GM21723 (cell line): ENCODE data around the gene KCNMA1.

ENCODE experiments used
- ATAC-seq: cut with Tn5 transposase; IDR thresholded peaks from one replicate; pipeline ENCODE4 v1.9.1; 2021; ENCODE audit warnings: mild to moderate bottlenecking, moderate library complexity; ENCODE audit not compliant: unreplicated experiment

Gene KCNMA1

DNA sequence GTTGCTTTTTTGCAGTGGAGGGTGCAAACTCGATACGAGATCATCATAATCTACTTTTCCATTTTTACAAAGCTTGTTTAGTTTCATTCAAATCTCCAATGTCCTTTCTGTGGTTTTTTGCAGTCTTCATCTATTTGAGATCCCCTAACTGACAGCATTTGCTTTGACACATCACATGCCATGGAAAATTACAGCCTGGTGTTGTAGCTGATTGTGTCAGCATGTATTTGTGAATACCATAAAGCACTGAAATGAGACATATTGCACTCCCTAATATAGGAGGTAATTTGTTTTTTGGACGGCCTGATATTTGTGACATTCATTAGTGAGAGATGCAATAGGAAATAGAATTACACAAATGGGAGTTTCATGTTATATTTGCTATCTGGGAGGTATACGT lies 620.8 kb downstream of the KCNMA1 start:
- ATAC-seq, result no peak

DNA sequence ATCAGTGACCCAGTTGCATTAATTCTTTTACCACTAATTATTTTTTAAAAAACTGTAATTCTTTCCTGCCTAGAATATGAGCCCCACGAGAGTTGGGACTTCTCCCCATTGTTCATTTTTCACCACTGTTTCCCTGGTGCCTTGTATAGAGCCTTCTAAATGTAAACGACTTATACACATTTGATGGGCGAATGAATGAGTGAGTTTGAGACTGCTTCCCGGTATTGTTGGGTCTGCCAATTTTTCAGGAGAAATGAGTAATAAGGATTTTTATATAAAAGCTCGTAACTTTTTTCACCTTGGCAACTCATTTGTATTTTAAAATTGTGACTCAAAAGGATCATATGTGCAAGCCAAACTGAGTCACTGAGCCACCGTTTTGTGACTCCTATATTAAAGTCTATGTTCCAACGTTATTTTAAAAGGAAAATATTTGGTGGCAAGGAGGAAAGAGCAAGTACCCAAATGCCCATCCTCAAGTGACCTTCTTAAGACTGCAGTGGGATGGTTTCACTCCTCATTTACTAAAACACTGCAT lies 621.3 kb downstream of the KCNMA1 start:
- ATAC-seq, result no peak

GRCh38 chr10:77015360-77015759 lies 622.2 kb downstream of the KCNMA1 start:
- no peak for ATAC-seq

- no peak for ATAC-seq
These were observed 624.7 kb downstream of the KCNMA1 start for GRCh38 chr10:77012812-77013500.

DNA sequence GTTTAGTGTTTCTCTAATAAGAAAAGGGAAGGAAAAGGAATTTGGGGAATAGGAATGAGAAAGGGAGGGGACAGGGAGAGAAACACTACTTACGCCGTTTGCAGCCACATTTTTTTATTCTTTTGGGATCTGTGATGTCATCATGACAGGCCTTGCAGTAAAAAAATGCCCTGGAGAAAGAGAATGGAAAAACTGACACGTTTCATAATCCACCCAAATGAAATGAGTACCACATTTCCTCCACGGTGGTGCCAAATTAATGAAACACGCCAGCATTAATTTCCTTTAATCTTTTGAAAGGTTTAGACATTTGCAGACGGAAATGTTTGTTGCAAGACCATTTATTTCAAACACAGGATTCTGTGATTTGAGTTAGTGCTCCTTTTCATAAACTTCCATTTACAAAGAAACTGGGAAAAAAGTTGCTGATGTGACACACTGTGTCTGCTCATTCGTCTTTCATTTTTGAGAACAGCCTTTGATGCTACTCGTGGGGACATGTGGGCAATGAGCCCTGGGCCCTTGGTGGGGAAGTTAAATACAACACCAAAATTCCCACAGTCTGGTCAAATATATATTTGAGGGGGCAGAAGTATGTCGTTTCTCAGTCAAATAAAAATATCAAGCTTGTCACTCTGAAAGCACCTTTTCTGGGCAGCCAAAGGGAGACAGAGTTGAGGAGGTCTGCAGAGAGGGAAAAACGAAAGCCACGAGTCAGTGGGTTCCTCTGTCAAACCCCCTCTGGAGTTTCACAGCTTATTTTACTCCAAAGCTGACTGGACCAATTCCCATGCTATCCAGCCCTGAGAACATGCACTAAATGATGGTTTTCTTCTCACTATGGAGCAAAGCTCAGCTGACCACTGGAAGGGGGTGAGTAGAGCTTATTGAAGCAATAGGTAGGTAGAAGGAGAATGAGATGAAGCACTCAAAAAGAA lies 625.5 kb downstream of the KCNMA1 start:
- ATAC-seq, result no peak

DNA sequence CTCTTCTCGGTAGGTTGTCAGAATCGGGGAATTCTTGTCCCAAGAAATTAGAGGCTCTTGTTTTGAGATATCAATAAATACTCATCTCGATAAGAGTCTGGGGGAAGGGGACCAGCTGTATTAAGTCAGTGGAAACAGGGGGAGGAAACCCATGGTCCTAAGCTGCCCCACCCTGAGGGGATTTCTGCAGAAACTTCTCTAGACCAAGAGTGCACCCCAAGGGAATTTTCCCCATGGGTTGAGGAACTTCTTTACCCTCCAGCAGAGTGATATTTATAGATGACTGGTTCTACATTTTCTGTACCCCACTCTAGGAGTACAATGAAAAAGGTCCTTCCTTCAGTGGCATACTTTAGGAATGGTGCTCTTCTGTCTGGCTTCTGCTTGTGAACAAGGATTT lies 627.2 kb downstream of the KCNMA1 start:
- no peak for ATAC-seq

DNA sequence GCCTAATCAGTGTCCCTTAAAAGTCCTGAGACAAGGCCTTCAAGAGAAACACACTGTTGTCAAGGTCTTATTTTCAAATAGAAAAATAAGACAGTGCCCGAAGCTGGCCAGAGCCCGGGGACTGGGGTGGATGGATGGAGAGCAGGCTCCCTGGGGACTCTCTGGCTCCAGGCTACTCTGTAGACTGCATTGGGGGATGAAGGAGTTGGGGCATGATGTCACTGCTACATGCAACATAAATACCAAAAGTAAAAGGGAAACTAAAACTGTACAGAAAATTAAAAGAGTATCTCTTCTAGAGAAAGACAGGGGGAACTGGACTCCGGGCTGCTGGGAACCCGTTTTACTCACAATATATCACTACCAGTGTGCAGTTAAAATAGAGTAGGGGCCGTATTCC lies 629.8 kb downstream of the KCNMA1 start:
- ATAC-seq, result peak; percentile 95

DNA sequence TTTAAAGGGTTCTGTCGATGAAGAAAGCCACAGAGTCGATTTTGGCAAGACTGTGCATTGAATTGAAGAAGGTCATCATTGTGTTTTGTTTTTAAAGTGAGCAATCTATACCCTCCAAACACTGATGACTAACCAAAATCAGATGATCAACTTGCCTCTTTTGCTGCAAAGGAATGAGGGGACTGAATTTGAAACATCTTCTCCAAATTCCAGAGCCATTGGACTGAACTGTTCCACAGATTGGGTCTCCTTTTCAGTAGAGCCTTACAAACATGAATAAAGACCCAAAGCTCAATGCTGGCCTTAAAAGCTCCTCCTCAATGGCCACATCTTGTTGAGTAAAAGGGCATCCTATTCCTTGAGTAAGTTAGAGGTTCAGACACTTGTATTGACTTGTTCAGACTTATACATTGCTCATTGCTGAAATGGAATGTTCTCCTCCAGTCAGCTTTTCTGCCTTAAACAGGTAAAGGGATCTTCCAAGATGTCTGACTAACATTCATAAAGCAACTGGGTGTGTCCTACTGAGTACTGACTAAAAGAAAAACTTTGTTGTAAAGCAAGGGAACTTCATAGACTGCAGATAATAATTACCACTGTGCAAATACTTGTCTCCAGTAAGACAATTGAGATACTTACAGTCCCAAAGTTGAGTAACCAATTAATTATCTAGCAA lies 630.6 kb downstream of the KCNMA1 start:
- ATAC-seq, result no peak

DNA sequence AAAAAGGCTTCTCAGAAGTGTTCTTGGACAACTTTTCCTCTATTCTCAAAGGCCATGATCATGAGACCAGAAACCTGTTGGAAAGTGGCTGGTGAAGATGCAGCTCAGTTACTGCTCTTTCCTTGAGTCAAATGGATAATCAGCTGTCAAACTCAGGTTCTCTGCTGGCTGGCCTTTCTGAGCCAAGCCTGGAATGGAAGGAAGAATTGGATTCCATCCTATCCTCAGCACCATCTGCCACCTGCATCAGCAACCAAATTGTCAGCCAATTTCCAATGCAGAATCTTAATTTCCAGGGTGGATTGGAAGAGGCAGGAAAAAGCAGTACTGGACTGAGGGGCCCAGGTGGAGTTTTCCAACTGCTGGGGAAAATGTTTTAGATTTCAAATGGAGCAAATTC lies 631.7 kb downstream of the KCNMA1 start:
- ATAC-seq, result no peak

DNA sequence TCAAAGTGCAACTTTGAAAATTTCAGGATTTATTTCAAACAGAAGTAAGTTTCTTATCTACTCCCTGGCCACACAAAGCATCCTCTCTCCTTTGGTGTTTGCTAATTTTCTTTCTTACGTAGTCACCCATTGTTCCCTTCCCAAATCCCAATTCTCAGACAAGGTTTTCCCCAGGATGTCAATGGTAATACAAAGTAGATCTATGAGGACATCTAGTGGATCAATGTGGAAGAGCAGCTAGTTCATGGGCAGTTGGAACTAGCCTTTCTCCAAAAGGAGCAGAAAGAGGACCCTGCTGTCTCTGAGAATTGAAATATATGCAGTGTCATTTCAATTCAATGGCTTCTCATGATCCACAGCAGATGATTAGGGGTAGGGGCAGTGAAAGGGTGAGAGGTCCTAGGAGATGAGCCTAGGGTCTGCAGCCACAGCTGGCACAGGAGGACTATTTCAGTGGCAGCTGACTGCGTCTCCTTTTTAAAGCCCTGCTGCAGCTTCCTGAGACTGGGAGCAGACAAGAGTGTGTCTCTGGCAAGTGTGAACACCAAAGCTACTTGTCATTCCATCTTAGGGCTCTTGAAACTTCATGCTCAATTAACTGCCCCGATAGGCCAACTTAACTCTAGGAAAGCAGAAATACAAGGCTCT lies 632.6 kb downstream of the KCNMA1 start:
- no peak for ATAC-seq

DNA sequence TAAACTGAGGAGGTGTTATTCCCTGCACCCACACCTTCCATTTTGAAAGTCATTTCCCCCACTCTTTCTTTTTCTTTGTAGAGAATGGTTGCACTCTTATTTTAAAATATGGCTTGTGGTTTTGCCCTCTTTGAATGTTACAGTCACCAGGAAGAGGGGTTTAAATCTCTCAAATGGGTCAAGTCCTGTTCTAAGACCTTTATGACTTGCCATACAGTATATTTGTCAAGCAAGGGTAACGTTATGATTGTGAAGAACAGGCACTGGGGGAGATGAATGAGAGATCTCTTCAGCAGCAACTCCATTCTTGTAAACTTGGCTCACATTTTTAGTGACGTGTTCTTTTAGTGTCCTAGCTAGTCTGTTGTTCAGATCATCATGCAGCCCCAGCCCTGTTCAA lies 634.7 kb downstream of the KCNMA1 start:
- ATAC-seq, result no peak

- no peak for ATAC-seq
These were observed 636.4 kb downstream of the KCNMA1 start for GRCh38 chr10:77001206-77001605.

- ATAC-seq, result no peak
These were observed 639.2 kb downstream of the KCNMA1 start for GRCh38 chr10:76998451-76998850.

DNA sequence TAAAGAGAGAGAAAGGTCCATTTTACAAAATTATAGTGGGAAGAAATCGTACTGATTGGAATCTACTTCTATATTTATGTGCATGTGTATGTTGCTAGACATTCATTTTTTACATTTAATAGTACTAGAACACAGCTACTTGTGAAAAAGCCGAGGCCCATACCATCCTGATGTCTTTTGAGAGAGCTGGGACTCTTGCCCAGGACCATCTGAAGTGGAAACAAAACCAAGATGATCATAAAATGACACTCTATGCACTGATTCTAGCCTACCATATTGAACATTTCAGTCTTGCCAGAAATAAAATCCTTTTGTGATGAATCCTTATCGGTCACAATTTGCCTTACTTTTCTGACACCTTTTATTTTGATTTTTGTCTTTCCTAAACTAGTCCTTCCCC lies 640.0 kb downstream of the KCNMA1 start:
- ATAC-seq, result no peak

DNA sequence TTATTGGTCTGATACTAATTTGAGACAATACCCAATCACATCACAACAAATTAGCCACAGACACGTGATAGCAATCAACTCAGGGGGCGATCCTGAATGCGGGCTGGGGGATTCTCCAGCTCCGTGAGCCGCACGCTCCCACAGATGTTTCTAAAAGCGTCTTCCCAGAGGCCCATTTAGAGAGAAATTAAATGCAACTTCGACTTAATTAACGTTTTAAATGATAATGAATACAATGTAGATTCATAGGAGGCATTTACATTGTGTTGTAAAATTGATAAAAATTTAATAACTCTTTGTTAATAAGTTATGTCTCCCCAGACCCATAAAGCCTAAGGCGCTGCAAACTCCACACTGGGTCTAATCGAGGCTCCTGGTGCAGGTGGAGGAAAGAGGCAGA lies 642.6 kb downstream of the KCNMA1 start:
- no peak for ATAC-seq

- no peak for ATAC-seq
These were observed 644.4 kb downstream of the KCNMA1 start for GRCh38 chr10:76993213-76993612.

DNA sequence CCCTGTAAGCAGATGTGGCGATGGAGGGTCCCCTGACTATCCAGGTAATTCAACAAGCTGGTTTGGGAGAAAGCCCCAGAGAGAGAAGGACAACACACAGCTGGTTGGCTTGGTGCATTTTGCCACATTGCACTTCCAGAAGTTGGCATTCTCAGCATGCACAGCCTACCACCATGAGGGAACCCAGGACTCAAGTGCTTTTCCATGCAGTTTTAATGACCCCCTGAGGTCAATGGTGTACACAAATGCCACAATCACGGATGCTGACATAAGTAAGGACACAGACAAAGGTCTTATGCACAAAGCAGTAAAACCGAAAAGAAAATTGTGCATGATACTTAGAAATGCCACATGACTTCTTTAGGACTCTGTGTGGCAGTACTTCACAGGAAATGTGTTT lies 645.1 kb downstream of the KCNMA1 start:
- no peak for ATAC-seq

- no peak for ATAC-seq
These were observed 646.0 kb downstream of the KCNMA1 start for GRCh38 chr10:76991621-76992020.

DNA sequence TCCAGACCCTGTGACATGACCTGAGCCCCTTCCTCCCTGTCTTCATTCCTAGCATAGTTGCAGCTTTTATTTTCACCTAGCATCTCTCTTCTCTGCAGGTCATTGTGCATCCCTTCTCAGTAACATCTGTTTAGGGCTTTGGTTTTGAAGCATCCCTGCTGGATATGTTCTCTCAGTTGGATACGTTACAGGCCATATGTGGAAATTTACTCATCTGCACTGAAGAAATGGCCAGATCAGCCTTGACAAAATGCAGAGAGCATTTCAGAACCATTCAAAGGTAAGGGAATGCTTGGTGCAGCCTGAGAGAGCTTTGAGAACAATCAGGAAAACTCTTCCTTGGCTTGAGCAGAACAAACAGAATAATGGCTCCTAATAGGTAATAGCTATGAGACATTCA lies 647.0 kb downstream of the KCNMA1 start:
- ATAC-seq, result no peak

- peak; percentile 91 for ATAC-seq
These were observed 652.8 kb downstream of the KCNMA1 start for GRCh38 chr10:76984559-76985443.
